ENCODE data around the gene SCYL1.
A peak's percentile ranks its signal among the peaks of the same experiment; 100 is the strongest.
"Not testable (repeated sequence)": the region's sequence is repeated elsewhere in the genome, so short reads cannot be mapped to it uniquely, and the experiment has no call there.

The SCYL1 gene

DNA sequence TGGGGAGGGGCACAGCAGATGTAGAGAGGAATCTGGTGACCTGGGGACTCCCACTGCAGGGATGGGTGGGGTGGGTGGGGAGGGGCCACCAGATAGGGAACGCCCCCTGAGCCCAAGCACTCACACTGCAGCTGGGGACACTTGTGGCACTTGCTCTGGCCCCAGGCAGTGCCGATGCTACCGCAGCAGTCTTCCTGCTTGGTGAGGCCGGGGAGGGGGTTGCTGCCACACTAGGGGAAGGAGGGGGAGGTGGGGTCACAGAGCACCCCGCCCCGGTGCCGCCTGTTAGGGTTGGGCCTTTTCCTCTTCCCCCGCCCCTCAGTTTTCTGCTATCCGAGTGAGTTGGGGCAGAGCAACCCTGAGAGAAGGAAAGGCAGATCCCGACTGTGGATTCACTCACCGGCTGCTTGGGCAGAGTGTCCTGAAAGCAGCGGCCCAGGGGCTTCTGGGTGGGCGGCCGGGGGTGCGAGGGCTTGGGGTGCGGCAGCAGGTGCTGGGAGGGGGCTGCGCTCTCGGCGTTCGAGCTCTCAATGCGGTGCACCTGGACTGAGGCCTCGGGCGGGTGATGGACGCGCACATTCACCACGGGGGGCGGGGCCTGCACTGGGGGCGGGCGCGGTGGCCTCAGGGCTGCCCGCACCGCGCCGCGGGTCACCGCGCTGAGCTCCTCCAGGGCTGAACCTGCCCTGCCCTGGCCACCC lies 28.6 kb downstream of the SCYL1 start:
- no peak for DNase-seq (ENCODE audit: low read depth, low spot score)

DNA sequence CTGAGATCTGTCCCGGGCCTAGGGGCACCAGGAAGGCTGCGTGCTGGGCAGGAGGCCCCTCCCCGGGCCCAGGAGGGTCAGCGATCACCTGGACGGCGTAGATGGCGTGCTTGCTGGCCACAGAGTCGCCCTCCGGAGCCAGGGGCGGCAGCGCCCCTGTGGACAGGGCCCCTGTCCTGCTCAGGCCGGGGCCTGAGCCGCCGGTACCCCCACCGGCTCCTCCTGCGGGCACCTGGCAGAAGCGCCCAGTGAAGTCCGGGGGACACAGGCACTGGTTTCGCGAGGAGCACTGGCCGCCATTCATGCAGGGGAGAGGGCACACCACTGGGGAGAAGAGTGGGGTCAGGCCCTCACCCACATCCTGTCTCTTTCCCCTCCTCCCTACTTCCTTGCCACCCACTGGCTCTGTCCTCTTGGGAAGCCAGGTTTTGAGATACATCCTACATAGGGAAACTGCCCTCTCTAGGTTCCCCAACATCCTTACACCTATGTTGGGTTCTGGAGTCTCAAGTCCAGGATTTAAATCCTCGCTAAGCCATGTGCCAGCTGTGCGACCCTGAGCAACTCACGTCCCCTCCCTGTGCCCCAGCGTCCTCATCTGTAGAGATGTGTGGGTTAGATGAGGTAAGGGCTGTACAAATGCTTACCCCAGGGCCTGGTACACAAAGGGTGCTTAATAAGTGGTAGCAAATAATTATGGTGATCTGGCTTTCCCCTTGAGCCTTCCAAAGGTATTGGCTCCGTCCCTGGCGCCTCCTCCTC lies 29.4 kb downstream of the SCYL1 start:
- no peak for DNase-seq (ENCODE audit: low read depth, low spot score)

GRCh38 chr11:65554842-65555430 lies 30.1 kb downstream of the SCYL1 start:
- no peak for DNase-seq (ENCODE audit: low read depth, low spot score)

DNA sequence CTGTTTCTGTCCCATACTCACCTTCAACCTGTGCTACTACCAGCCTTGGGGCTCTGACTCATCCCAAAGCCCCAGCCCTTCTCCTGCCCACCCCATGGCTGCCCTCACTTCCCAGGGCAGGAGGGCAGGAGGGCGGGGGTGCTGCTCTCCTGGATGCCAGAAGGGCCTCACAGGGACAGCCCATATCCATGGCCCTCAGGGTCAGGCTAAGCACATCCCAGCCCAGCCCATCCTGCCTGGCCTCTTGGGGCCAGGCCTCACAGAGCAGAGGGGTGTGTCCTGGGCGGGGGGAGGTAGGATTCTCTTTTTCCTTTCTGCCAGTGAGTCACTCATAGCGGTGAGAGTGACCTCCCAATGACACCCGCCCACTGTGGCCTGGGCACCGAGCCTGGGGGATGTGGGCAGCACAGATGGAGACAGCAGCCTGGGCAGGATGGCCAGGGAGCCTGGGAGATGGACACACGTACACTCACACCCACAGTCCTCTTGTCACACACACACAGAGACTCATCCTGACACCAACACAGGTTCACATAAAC lies 30.9 kb downstream of the SCYL1 start:
- no peak for DNase-seq (ENCODE audit: low read depth, low spot score)

DNA sequence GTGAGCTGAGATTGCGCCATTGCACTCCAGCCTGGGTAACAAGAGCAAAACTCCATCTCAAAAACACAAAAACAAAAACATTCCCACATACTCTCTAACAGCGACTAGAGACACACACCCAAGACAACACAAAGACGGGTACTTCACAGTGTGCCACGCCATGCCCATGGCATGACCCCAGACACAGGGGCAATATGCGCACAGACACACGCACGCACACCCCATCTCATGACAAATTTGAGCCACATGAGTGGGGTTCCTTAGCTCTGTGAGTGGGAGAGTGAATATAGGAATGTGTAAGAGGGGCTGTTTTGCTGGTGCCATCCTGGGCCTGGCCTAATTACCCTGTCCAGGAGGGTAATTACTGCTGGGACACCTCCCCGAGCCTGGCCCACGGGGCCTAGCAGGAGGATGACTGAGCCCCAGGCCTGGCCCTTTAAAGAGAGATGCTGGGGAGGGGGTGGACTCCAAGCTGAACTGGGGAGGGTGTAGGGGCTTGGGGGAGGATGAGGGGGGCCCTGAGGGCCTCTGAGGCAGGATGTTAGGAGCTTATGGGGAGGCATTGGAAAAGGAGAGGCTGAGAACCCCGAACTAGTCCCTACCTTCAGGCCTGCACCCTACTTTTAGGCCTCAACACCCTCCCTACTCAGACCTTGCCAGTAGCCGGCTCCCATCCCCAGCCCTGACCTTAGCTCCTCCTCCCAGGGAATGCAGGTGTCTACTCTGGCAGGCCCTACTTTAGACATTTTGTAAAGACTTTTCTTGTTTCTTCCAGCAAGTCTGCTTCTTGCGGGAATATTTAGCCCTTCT lies 31.8 kb downstream of the SCYL1 start:
- no peak for DNase-seq (ENCODE audit: low read depth, low spot score)

- no peak for DNase-seq (ENCODE audit: low read depth, low spot score)
These were observed 32.6 kb downstream of the SCYL1 start for GRCh38 chr11:65557280-65558001.

DNA sequence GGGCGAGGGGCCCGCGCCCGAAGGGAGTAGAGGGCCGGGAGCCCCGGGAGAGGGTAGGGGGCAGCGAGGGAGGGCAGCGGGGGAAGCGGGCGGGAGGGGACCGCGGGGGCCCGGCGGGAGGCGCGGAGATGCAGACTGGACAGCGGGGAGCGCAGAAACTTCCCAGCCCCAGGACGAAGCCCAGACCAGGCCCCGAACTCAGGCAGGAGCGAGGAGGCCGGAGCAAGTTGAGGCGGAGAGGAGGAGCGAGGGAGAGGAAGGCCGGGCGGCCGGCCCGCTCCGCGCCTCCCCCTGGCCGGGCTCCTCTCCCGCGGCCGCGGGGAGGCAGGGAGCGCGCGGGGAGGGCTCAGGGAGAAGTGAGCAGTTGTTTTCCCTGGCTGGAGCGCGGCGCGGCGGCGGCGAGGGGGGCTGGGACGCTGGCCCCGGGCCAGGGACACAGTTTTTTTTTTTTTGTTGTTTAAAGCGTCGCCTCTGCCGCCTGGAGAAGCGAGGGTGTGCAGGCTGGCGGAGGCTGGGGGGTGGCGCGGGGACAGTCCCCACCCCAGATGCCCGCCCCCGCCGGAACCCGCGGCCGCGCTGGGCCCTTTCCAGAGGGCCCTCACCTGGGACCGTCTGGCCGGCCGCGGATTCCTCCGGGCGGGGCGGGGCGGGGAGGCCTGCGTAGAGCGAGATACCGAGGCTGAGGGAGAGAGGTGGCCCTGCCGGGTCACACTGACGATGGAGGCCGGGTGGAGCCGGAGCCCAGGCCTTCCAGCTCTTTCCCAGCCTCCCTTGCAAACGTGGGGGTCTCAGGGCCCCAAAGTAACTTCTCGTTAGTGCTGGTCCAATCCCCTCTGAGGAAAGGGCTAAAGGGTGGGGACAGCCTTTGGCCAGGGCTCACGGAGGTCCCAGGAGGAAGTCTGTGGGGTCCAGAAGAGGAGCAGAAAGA lies 33.4 kb downstream of the SCYL1 start, which contains the start of gene LTBP3:
Gene LTBP3 (minus strand): TSS at position 358 of the 928 bp plus-strand sequence. CDS start 400 bp downstream, outside the sequence.
- DNase-seq (ENCODE audit: low read depth, low spot score) = no peak

- DNase-seq (ENCODE audit: low read depth, low spot score) = no peak
These were observed 34.1 kb downstream of the SCYL1 start for GRCh38 chr11:65558930-65559509.

DNA sequence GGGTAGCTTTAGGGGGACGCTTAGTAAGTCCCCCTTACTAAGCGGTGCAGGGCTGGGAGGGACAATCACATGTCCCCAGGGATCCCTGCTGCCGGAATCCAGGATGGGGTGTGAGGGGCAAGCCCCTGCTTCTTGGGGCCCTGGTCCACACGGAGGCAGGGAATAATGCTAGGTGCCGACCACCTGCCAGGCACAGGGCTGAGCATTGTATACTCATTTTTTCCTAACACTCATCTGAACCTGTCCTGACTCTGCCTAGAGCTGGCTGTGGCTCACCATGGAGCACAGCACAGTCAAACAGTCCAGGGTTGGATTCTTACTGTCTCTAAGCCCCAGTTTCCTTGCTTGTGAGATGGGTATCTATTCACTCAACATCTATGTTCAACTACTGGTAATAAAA lies 34.7 kb downstream of the SCYL1 start:
- no peak for DNase-seq (ENCODE audit: low read depth, low spot score)

- no peak for DNase-seq (ENCODE audit: low read depth, low spot score)
These were observed 35.2 kb downstream of the SCYL1 start for GRCh38 chr11:65559951-65560537.

DNA sequence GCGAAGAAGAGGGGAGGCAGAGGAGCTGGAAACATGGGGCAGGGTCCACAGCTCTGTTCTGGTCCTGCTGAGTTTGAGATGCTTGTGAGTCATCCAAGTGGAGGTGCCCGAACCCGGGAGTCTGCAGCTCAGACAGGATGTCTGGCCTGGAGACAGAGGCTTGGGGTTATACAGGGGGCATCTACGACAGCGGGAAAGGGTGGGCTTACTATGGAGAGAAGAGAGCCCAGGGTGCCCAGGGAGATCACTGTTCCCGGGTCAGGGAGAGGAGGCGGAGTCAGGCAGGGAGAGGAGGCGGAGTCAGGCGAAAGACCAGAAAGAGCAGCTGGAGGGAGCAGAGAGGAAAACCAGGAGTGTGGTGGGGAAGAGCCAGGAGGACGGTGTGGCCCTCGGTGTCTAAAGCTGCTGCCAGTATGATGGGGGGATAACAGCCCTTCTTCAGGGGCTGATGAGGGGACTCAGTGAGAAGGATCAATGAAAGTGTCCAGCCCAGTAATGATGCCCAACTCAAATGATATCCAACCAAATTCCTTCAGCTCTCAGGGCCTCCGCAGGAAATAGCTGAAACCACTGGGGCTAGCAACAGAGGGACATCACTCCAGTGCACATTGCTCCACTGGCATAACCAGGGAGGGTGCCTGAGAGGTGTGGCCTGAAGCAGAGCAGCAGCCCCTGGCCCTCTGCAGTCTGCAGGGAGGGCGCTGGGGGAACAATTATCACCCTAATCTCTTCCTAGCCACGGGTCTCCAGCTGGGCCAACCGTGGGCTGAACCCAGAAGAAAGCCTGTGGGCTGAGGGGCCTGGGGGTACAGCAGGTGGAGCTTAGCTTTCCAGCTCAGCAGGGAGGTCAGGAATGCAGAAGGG lies 35.9 kb downstream of the SCYL1 start:
- peak; percentile 72 for DNase-seq (ENCODE audit: low read depth, low spot score)

GRCh38 chr11:65562020-65562419 lies 37.1 kb downstream of the SCYL1 start:
- DNase-seq (ENCODE audit: low read depth, low spot score) = no peak

- DNase-seq (ENCODE audit: low read depth, low spot score) = no peak
These were observed 37.9 kb downstream of the SCYL1 start for GRCh38 chr11:65562788-65563187.

GRCh38 chr11:65563601-65564000 lies 38.7 kb downstream of the SCYL1 start:
- no peak for DNase-seq (ENCODE audit: low read depth, low spot score)

- DNase-seq (ENCODE audit: low read depth, low spot score) = not testable (repeated sequence)
These were observed 40.1 kb downstream of the SCYL1 start for GRCh38 chr11:65564879-65565559.

GRCh38 chr11:65565624-65566453 lies 41.0 kb downstream of the SCYL1 start:
- DNase-seq (ENCODE audit: low read depth, low spot score) = no peak
